Stimulated activated CD4-positive, alpha-beta T cell treated with anti-CD3 and anti-CD28 coated beads, Interleukin-15, amount 100 ng/mL, for 48 hours (primary cell): ENCODE data around the gene LCP2.
A peak's percentile ranks its signal among the peaks of the same experiment; 100 is the strongest.
"Not testable (repeated sequence)": the region's sequence is repeated elsewhere in the genome, so short reads cannot be mapped to it uniquely, and the experiment has no call there.

ENCODE experiments used
- DNase-seq, 2 donors: peaks; one replicate each; pipeline ENCODE4 v3.0.0-alpha.2; 2020; ENCODE audit warnings: low read depth in 2 of 2

Gene LCP2

DNA sequence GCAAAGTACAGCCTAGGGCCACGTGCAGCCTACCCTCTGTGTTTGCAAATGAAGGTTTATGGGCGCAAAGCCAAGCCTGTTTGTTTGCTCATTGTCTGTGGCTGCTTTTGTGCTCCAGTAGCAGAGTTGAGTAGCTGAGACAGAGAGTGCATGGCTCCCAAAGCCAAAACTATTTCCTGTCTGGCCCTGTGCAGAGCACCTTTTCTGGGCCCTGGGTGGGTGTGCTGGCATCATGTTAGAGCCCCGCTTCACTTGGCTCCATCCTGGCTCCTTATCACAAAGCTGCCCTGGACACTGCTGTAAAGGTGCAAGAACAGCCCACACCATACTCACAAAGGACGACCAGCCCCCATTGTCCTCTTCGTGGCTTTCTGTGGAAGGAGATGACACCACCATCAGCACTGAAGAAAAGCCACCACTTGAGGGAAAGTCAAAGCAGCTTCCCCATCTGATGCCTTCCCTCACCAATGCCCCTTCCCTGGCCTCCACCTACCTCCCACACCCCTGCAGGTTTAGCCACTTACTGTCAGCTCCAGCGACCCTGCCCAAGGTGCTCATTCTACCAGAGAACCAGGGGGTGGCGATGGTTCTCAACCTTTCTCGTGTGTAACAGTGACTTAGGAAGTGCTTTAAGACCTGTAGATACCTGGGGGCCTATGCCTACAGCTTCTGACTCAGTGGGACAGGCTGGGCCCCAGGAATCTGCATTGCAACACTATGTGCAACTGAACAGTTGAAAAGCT lies 23.4 kb downstream of the LCP2 start:
- DNase-seq = peak in 1 of 2 donors; percentile 41

DNA sequence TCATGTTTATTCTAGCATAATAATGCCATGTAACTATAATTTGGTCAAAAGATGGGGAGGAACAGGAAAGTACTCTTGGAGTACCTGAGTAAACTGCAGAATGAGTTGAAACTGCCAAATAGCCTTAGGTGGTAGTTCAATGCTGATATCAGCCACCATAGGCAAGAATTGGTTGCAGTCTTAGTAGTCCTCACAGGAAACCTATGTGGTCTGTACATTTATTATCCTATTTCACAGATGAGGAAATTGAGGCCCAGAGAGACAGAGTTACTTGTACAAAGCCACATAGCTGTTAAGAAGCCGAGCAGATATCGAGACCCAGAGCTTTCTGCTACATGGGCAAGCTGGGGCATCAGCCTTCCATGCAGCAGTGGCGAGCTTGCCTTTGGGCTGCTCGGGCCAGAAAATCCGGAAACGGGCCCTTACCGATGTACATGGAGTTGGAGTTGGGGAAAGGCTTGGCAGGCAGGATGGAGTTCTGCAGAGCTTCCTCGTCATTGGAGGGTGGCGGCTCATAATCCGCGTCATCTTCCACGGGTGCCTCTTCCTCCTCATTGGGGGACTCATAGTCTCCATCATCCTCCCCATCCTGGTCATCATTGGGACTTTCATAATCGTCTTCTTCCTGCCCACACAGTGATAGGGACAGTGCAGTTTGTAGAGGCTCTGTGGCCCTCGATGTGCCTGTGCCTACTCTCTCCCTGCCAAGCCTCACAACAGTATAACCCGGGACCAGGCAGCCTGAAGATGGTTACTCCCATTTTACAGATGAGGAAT lies 27.1 kb downstream of the LCP2 start:
- DNase-seq = no peak

DNA sequence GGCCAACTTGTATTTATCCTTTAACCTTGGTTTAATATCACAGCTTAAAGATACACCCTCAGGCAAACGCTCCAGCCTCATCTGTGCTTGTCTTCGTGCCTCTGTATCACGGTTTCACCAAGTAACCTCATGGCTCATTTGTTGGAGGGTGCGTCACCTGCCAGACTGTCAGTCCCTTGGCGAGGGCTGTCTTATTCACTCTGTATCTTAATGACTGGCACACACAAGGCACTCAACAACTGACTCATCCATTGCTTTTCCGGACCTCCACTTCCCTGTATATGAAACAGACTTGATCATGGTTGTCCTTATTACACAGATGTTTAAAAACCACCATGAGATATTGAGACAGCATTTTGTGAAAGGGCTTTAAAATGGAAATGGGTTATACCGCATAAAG lies 28.0 kb downstream of the LCP2 start:
- peak; percentile 51 to 56 for DNase-seq

DNA sequence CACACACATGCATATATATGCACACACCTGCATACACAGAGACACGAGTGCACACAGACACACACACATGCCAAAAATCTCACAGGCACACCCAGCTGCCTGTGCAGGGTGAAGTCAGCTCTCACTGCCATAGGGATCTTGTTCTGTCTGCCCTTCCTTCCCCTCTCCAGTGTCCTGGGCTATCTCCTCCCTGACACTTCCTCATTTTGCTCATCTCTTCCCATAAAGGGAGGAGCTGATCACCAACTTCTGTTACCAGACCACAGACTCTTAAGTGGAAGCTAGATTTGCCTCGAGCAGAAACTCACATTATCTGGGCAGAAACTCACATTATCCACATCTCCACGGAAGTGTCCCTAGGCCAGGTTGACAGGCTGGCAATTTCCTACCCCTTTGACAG lies 28.7 kb downstream of the LCP2 start:
- DNase-seq = no peak

DNA sequence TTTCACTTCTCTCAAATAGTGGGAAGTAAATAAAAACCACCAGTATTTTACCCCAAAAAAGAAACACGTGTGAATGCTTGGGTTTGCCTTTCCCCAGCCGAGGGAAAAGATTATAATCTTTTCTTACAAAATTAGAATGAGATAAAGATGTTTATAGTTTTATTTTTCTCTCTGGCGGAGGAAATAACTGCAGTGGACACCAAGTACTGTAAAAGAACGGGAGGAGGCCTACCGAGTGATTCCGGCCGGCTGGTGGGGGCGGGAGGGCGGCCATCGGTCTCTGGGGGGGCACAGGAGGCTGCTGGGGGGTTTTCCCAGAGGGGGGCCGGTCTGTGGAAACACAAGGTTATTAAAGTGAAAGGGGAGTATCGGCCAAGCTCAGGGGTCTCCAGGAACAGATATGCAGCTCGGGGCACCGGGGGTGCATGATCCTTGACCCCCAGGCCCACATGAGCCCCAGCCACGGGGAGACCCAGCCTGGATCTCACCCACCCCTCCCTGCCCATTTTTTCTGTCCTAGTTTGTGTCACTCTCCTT lies 29.4 kb downstream of the LCP2 start:
- DNase-seq = no peak

DNA sequence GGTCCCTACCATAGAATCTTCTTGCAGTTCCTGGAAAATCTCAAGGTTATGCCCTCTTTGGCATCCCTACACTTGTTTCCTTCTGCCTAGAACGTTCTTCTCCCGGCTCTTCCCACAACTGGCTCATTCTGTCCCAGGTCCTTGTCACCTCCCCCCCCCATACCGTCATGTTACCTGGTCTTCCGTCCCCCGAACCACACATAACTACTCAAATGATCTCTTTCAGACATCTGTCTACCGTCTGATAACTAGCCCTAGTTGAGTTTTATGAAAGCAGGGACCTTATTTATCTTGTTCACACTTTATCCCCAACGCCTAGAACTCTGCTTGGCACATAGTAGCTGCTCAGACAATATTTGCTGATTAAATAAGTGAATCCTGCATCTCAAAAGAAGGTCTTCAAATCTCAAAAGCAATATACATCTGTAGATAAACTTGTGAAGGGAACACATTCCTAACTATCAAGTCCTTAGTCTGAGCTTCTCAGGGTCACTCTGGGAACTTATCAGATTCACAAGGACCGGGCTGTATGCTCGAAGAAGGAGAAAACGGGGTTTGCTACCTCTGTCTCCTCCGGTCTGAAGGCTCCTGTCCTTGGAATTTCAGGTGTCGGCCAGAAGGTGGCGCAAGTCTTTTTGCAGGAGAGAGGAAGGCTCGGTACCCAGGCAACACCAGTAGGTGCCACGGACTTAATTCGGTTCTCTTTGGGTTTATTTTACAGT lies 30.0 kb downstream of the LCP2 start:
- DNase-seq = peak; percentile 71 to 72

DNA sequence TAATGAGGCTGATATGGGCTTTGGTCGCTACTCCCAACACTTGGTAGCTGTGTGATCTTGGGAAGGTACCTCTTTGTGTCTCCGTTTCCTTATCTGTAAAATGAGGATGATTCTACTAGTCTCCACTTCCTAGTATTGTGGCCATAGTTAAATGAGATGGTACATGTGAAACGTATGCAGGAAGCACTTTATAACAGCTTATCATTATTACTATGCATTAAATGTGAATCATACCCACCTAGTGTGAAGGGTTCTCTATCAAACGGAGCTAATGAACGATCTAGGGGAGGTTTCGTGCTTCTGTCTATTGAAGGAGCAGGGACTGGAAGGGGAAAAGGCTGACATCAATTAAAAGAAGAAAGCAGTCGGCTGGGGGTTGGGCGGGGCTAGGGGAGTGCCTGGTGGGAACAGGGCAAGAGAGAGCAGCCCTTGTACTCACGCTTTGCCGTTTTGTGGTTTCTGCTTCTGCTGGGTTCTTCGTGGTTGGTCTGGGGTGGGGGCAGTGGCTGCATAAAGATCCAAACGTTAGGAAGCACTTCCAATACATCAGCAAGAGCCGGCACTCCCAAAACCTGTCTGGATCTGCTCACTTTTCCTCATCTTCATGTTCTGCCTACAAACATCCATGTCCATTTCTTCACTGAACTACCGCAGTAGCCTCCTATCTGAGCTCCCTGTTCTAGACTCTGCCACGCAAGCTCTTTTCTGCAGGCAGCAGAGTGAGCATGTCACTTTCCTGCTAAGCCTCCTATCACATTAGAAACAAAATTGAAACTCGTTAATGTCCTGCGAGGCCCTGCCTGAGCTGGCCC lies 30.8 kb downstream of the LCP2 start:
- no peak for DNase-seq

DNA sequence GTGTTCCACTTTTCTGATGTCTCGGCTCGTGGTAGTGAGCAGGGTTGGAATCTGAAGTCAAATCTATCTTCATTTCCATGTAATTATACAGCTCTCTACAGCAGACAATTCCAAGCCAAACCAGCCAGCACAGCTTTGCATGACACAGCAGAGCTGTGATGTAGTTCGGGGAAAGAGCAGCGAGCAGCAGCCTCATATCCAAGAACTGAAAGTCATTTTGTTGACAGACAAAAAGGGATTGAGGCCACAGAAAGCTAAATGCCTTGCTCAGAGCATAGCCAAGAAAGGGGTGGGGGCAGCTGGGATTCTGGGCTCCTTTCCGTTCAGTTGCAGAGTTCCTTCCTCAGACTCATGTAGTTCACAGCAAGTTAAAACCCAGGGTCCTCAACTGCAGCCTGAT lies 32.1 kb downstream of the LCP2 start:
- no peak for DNase-seq

DNA sequence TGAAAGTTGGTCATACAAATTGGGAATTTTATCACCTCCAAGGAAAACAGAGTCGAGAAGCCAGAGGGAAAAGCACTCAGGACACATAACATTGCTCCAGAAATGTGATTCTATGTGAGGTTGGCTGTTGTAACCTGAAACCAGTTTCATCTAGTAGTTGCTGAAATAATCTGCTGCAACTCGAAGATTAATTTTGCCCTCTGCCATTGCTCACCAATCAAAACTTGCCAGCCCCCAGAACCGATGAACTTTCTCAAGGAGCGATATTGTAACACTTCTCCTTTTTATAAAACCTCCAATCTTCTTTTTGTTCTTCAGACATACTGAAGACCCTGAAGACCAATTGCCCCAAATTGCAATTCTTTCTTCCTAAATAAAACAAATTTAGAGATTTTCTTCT lies 33.7 kb downstream of the LCP2 start:
- DNase-seq = no peak

DNA sequence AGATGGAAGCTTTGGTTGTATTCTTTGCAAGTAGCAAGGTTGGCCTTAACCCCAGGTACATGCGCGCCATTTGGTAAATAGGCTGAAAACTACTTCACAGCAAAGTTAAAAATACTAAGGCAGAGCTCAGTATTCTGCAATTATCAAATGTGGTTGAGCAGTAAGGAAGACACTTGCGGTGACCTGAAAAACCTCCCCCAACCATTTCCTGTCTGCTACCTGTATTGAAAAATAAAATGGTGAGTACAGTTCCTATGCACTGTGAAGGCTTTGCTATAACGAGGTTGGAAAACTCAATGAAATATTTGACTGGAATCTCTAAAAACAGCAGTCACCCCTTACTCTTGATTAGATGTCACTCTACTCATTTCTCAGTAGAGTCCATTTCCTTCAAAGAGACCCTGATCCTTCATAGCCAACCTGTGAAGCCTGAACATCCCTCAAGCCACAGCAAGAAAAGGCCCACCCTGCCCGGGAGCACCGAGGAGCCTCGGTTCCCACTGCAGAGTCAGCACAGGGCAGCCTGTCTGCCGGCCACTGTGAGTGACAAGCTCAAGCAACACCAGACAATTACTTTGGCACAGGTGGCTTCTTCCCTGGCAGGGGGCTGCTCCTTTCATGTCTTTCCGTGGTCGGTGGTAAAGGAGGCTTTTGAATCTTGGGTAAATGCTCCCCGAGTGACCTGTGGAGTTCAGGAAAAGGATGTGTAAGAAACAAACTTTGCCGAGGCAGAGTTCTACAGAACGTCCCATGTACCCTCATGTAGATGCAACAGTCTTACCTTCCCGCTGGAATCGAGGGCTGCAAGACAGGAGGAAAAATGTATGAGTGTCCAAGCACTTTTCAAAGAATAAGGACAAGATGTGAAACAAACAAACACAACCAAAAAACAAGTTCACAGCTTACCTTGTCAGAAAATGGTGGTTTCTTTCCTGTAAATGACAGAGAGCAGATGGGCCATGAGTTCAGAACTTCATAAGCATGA lies 35.2 kb downstream of the LCP2 start:
- DNase-seq = no peak

DNA sequence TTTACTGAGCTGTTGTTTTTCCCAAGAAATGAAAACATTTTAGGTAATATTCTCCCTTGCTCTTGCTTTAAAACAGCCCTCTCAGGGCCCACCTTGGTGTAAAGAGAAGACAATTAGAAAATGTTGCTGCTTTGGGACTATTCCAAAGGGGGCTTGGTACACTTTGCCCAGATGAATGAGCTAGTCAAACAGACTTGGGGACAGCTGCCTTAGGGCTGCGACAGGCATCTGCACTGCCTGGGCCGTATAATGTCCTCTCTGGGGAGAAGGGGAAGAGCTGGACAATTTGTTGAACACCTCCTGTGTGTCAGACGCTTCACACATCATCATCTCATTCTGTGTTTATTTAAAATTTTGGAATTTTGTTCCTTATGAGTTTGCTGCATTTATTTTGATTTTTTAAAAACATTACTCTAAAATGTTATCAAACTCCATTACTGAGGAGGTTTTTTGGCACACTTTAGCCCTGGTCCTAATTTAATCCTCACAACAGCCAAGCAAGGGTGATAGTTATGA lies 36.0 kb downstream of the LCP2 start:
- no peak for DNase-seq

DNA sequence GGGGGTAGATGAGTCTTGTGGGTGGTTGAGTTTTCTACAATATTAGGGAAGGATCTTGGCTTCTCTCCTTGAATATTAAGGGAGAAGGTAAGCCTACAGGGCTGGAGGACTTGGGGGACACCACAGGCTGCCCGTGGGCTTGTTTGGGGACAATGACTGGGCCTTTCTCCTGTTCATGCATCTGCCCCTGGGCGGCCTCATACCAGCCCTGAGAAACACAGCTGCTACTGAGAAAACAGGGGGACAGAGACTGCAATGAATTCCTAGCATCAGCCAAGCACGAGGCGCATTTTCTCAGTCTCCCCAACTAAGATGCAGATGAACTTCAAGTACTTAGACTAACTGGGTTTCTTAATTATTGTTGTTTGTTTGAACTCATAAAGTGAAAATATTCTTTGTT lies 40.2 kb downstream of the LCP2 start:
- no peak for DNase-seq

DNA sequence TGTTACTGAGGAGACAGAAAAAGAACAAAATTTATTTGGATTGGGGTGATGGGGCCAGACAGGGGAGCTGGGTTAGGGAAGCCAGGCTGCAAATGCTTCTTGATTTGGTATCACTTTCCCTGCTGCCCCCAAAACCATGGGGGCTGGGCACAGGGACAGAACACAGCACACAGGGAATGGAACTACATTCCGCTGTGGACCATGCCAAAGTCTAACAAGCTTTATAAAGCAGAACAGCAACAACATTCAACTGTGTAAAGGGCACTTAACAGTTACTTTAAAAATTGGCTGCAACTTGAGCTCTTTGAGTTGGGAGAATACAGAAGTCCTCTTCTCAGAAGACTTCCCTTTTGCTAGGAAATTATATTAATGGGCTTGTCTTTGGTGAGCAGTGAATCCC lies 41.0 kb downstream of the LCP2 start:
- no peak for DNase-seq

DNA sequence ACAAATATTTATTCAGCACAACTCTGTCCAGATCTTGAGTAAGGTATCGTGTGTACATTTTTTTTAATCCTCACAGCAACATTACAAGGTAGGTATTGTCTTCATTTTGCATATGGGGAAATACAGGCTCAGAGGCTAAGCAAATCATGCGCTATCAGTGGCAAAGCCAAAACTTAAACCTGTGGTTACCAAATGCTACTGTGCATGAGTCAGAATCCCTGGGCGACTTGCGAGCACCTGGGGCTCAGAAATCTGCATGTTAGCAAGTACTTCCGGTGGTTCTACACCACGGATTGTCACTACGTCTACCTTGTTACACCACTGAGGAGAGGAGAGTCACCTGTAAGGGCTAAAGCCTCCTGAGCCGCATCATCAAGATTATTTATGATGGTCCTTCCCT lies 43.5 kb downstream of the LCP2 start:
- peak in 1 of 2 donors; percentile 51 for DNase-seq

DNA sequence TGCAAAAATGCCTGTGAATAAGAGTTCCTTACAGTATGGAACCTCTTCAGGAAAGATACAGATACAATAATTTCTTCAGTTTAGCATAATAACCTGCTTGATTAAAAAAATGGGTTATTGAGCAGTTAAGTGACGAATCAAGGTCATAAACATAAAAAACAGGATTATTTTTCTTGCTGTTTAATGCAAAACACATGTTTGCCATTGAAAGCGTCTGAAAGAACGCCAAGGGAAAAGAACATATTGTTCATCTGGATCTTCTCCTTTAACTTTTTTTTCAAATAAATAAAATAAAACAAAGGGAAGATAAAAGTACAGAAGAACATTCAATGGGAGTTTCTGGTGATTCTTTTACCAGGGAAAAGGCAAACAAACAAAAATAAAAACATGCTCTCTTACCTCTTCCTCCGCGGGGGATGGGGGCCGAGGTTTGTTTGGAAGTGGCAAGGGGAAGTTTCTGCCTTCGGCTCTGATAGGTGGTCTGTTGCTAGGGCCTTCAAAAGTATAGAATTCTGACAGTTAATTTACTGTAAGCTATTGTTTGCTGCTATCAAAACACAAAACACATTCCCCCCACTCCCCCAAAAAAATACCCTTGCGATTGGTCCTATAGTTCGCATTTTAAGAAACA lies 44.7 kb downstream of the LCP2 start:
- no peak for DNase-seq

DNA sequence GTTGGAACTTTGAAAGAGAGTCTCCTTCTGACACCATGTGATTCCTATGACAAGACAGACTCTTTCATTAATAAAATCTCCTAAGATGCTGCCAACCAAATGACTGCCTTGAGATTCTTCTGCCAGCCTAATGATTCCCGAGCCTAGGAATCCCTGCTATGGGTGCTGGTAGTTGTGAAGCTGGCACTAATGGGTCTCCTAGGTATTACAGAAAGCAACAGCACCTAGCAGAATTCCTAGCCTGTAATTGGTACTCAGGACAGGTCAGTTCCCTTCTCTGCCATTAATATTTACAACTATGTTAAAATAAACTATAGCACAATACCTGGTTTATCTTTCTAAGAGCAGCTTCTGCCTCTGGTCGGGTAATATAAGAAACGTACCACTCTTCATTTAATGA lies 45.5 kb downstream of the LCP2 start:
- no peak for DNase-seq

DNA sequence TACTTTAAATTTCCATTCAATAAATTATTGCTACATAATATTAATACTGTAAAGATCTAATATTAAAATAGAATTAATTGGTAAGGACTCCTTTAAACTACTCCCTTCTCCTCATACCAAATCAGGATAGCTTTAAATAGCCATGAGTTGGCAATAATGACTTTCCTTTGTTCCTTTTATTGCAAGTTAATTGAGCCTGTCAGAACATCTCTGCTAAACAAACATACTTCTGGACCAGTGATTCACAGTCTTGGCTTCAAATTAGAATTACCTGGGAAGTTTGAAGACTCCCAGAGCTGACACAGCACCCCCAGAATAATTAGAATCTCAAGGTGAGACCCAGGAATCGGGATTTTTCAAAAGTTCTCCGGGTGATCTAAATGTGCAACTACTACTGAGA lies 46.1 kb downstream of the LCP2 start:
- no peak for DNase-seq

DNA sequence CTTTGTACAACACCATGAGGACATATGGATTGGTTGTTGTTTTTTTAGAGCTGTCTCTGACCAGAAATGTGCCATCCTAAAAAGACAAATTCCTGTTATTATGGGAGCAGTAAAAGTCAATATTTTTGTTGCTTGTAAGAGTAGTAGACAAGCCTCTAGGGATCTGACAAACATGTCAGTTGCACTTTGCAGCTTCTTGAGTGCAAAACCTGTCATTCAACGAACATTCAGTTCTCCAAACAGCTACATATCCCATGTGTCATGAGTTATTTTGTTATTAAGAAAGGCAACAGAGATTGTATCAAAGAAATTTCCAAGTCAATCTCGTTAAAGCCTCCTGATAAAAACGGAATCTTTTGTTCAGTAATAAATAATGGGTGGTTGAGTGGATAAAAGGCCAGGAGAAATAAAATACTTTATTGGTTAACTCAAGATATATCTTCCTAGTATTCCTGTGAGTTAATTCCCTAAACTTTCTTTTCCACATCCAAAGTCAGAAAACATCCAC lies 46.7 kb downstream of the LCP2 start:
- DNase-seq = no peak

DNA sequence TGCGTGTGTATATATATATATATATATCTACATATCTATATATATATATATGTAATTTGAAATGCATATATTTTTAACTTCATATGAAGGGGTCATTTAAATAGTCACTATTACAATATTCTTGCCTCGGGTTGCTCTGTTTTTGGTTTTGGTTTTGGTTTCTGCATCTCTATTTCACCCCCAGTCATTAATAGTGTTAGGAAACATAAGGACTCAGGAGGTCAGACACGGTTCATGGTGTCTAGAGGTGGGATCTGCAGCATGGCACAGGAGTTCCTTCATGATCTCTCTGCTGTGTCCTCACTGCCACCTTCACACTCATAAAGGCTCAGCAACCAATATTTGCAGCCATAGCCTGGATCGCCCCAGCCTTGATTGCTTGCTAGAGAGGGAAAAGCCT lies 48.2 kb downstream of the LCP2 start:
- no peak for DNase-seq

DNA sequence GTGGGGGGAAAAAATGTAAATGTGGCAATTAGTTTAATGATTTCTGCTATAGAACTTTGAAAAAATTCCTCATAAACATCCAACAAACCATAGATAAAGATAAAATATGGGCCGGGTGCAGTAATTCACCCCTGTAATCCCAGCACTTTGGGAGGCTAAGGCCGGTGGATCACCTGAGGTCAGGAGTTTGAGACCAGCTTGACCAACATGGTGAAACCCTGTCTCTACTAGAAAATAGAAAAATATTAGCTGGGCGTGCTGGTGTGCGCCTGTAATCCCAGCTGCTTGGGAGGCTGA lies 48.7 kb downstream of the LCP2 start:
- not testable (repeated sequence) for DNase-seq
